GM18861 (cell line): ENCODE results near the gene ABCB1.

Source experiments
- ATAC-seq: cut with Tn5 transposase; IDR thresholded peaks from one replicate; pipeline ENCODE4 v1.9.1; 2021; ENCODE audit not compliant: unreplicated experiment

Gene ABCB1

DNA sequence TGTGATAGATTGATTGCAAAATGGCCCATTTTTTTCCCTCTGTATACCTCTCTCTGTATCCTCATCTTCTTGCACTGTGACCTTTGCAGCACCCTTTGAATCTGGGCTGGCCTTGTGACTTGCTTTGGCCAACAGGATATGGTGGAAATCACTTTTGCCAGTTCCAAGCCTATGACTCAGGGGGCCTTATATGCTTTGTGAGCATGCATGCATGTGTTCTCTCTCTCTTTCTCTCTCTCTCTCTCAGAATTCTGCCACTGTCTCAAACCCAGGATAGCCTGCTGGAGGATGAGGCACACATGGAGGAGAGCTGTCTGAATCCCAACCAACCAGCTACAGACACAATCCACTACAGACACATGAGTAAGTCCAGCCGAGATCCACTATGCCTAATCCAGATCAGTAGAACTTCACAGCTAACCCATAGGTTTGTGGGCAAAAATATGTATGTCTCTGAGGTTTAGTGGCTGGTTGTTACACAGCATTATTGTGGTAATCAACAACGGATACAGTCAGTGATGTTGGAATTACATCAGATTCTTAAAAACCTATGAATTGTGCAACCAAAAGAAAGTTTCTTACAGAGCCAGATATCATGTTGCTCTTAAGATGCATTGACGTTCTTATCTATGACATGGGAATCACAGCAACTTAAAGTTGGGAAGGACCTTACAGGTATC is 83.4 kb downstream of the ABCB1 start:
- no peak for ATAC-seq

DNA sequence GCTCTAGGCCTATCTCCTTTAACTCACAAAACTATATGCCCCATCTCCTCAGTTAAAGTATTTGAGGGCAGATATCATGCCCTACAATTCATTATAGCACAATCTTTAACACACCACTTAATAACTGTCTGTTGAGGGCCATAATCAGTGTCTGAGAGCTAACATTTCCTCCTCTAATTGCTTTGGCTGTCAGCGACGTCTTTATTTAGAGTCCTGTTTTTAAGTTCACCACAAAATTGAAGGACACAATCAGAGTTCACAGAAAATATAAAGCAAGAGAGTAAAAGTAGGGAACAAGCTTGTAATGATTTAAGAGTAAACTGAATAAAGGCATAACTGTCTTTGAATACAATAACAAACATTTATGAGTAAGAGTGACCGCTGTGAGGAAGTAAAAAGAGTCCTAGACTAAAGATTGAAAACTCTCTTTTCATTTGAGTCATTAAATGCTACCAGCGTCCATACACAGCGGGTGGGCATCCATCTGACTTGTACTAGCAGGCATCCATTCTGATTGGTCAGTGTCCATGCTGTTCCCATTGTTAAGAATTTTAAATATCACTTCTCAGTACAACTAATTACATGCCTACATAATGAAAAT is 86.8 kb downstream of the ABCB1 start:
- ATAC-seq, result no peak

DNA sequence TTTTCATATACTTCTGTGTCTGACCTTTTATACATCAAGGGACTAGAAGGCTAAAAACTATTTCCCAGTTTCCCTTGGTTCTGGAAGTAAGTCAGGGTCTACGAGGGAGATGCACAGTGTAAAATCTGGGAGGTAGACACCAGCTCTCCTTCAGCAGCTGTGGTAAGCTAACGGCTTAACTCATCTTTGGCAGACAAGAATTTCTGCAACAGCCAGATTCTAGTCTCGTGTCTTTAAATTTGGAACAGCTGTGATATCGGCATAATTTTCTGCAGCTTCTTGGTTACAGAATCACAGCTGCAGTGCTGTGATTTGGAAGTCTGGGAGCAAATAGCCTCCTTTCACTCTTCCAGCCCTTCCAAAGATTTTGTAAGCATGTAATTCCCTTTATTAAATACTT is 87.8 kb downstream of the ABCB1 start:
- no peak for ATAC-seq

DNA sequence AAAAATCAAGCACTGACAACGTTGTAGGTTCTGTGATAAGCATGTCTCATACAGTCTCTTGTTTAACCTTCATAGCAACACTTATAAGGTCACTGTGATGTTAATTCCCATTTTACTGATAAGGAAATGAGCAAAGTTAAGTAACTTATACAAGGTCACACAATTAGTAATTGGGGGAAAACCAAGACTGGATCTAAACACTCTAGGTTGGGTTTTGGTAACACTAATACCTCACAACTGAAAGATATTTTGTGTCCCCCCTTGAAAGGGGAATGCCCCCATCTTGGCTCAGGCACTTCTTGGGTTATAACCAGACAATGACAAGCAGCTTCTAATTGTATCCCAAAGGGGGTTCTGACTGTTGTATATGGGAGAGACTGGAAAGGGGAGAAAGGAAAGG is 89.2 kb downstream of the ABCB1 start:
- no peak for ATAC-seq

DNA sequence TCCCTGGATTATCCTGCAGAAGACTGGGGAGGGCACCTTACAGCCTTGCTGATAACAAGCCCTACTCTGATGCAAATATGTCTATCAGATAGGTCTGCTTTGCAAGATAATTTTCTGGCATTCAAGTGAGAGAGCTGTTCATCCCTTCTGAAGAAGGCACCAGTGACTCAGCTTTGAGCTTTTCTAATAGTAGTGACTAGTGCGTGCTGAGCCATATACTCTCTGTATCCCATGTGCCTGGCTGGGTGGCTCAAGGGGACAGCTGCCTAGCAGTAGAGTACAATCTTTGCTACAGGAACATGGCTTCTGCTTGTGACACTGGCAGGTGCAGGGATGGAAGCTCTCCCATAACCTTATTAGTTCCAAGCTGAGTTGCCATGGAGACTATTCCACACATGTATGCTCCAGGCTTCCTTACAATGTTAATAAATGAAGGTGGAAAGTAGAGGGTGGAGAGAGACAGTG is 90.2 kb downstream of the ABCB1 start:
- no peak for ATAC-seq

DNA sequence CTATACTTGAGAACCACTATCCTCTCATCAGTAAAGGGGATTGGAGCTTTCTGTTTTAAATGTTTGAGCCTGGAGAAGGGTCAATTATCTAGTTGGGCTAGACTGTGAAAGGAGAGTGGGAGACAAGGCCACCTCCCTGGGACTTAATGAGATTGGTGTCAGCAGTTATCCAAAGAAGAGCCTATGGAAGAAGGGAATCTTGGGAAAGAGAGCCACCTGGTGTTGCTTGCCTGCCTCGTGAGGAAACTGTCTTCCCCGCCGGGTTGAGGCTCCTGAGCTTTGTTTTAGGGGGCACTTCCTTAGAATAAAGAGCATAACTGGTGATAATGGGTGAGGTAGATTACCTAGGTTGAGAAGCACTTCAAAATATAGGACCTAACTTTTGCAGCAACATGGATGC is 93.2 kb downstream of the ABCB1 start:
- no peak for ATAC-seq

DNA sequence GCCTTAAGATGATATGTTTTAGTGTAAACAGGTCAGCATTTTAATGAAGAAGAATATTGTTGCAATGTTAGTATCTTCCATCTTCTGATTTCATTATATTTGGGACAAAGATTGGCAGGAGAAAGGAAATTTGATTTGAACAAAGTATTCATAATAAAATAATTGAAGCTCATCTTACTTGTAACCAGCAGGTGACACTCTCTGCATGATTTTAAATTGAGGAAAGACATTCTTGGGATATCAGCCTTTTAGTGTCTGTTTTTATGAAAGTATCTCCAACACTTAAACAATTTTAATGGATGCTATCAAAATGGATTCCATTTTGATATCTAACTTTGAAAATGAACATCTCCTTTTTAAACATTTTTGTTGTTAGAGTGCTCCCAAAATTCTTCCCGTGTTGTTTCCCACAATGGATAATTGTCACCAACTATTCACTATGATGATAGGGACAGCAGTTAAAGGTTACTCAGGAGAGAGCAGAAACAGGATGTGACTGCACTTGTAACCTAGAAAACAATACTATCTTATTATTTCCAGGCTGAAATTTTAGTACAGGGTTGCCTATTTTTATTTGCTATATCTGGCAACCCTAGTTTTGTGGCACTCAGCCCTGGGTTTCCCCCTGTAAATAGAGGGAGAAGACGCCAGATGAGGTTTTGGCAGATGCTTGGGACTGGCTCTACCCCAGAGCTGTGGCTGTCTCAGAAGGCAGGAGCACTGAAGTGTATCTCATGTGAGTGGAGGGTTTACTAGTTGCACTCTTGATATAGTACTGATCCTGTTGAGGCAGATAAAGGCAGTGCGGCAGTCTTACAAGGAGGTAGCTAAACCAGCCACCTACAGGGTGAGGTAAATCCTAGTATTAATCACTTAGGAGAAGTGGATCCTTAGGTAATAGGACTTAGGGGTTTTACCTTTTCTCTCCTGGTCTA is 94.2 kb downstream of the ABCB1 start:
- no peak for ATAC-seq

DNA sequence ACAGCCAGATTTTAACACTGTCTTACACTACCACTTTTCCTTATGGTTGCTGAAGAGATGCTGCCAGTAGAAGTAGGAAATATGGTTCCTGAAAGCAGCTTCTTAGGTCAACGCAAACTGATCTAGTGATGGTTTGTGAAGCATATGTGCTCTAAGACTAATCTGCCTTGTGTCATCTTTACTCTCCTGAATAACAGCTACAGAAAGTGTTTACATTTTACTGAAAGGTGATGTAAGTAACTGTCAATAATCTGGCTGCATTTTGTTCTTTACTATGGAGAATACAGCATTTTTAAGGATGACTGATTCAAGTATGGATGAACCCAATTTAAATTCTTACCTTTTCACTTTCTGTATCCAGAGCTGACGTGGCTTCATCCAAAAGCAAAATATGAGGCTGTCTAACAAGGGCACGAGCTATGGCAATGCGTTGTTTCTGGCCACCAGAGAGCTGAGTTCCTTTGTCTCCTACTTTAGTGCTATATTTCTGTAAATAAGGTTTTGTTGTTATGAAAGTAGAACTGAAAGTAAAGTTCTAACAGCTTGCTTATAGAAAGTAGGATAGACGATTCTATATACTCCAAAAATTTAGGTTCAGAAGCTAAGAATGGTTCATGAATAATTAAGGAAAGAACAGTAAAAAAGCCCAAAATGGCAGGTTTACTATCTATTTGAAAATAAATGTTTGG is 95.0 kb downstream of the ABCB1 start:
- no peak for ATAC-seq

DNA sequence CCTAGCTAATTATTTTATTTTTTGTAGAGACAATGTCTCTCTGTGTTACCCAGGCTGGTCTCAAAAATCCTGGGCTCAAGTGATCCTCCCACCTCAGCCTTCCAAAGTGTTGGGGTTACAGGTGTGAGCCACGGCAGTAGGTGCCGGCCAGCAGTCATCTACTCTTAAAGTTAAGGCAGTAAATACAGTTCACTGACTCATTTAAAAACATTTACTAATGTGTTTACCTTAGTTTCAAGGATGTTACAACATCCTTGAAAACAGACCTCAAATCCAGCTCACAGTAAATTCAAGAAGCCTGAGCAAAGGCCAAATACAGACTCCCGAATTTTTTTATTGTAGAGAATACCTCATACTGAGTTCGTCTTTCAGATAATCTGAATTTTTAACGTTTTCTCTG is 95.6 kb downstream of the ABCB1 start:
- no peak for ATAC-seq

DNA sequence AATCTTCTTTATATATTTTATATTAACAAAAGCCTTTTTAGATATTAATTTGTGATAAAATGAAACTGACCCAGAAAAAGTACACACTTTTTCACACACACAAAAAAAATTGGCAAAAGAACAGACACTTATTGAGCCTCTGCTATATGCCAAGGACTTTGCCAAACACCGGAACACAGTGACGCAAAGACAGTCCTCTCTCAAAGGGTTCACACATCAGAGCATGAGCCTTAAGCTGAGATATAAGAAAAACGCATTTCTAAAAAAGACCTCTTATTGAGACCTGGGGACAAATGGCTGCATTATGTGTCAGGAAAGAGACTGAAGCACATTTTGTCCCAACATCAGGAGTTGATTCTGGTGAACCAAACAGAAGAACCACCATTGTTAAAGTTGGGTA is 101.2 kb downstream of the ABCB1 start:
- ATAC-seq, result no peak

DNA sequence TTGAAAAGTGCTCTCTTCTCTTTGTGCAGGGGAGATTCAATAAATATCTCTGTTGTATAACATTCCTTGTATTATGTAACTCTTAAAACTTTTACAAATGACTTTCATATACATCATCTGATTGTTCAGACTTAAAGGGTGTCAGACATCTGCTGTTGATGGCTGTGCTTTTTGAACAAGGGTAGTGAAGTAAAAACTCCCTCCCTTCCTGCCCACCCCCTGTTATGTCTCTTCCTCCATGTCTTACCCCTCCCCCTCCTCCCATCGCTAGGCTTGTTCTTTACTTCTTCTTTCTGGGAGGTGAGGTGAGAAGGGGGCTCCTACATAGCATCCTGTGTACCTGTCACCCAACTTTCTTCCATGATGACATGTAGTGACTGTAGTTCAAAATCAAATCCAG is 101.8 kb downstream of the ABCB1 start:
- ATAC-seq, result no peak

DNA sequence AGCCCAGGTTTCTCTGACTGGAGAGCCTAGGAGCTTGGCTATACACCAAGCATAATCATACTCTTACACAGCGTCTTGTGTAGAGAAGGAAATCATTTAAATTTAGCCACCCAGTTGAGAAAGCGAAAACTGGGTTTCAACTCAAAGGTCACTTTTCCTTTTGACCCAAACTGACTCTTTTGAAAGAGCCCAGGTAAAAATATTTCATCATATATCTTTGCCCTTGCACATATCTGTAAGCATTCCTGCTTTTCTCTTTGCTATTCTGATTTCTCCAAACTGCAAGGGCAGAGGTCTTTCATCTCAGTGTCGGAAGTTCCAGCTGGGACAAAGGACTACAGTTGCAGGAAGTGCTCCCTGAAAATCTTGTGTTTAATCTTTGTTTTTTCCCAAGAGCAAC is 103.2 kb downstream of the ABCB1 start:
- ATAC-seq, result no peak

DNA sequence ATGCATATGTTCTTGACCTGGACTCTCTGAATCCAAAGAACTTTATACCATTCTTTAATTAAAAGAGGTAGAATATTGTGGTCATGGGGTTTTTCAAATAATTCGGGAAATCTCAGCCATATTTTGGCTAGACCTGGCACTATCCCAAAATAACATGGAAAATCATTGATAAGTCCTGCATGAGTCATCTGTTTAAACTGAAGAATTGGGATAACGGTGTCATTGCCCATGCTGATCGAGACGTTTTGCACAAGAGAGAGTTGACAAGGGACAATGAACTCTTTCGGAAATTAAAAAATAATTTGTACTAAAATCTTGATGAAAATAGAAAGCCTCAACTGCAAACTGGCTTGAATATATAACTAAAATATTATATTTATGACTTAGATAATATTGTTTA is 105.3 kb downstream of the ABCB1 start:
- no peak for ATAC-seq

DNA sequence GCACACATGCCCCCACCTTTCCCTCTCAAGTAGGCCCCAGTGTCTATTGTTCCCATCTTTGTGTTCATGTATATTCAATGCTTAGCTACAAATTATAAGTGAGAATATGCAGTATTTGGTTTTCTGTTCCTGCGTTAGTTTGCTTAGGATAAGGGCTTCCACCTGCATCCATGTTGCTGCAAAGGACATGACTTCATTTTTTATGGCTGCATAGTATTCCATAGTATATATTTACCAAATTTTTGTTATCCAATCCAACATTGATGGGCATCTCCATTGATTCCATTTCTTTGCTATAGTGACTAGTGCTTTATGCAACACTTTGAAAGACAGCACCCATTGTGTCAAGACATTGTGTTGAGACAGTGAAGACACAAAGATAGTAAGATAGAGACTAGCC is 106.2 kb downstream of the ABCB1 start:
- ATAC-seq, result no peak

DNA sequence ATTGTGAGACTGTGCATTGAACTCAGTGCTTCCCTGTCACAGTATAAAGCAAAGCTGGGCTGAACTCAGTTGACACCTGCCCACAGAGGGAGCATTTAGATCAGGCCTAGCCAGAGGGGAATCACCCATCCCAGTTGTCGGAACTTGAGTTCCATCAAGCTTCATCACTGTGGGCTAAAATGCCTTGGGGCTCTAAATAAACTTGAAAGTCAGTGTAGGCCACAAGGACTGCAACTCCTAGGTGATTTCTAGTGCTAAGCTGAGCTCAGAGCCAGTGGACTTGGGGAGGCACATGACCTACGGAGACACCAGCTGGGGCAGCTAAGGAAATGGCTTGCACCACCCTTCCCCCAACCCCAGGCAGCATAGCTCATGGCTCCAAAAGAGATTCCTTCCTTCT is 117.6 kb downstream of the ABCB1 start:
- no peak for ATAC-seq

DNA sequence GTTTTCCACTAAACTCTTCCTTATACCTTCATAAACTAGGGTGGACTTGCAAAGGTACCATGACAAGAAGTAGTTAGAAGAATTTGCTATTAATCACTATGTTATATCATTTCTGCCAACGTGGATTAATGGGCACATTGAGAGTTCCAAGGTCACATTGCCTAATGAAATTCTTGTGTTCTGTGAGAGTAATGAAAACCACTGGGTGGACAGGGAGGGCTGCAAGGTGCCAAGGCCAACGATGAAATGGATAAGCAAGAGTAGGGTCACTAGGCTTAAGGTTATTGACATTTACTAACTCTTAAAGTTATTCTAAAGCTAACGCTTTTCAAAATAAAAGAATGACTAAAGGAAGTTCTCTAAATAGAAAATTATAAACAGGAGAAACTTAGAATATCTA is 118.6 kb downstream of the ABCB1 start:
- ATAC-seq, result no peak

DNA sequence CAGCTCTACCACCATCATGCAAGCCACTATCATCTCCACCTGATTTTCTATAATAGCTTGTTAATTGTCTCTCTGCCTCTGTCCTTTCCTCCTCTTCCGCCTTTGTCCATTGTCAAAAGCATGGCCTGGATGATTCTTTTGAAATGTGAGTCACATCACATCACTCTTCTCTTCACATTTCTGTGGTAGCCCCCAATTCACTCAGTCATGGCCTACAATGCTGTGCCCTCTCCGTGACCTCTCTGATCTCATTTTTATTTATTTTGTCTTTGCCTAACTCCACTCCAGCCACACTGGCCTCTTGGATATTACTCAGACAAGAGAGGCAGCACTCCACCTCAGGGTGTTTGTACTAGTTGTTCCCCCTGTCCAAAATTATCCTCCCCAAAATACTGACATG is 120.3 kb downstream of the ABCB1 start:
- ATAC-seq, result no peak

DNA sequence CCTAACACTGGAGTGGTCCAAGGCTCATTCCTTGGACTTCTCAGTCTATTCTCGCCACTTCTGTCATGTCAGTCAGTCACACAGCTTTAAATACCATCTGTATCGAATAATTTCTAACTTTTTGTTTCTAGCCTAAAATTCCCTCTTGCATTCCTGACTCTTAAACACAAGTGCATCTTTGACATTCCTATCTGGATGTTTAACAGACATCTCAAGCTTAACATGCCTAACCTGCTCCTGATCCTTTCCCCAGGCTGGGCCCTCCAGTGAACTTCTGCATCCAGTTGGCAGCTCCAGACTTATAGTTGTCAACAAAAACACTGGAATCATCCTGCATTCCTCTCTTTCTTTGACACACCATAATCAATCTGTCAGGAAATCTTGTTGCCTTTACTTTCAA is 120.7 kb downstream of the ABCB1 start:
- no peak for ATAC-seq

DNA sequence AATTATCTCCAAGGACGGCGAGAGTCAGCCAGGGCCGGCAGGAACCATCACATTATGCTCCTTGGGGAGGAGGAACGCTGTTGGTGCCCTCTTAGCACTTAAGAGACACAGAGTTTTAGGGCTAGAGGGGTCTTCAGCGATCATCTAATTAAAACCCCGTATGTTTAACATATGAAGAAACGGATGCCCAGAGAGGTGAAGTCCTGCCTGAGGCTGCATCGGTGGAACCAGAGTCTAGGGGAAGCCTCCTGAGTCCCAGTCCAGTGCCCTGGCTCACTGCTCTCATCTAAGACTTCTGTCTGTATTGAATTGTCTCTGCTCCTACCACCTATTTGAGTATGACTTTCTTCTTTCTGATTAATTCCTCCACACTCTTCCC is 124.5 kb downstream of the ABCB1 start:
- no peak for ATAC-seq

DNA sequence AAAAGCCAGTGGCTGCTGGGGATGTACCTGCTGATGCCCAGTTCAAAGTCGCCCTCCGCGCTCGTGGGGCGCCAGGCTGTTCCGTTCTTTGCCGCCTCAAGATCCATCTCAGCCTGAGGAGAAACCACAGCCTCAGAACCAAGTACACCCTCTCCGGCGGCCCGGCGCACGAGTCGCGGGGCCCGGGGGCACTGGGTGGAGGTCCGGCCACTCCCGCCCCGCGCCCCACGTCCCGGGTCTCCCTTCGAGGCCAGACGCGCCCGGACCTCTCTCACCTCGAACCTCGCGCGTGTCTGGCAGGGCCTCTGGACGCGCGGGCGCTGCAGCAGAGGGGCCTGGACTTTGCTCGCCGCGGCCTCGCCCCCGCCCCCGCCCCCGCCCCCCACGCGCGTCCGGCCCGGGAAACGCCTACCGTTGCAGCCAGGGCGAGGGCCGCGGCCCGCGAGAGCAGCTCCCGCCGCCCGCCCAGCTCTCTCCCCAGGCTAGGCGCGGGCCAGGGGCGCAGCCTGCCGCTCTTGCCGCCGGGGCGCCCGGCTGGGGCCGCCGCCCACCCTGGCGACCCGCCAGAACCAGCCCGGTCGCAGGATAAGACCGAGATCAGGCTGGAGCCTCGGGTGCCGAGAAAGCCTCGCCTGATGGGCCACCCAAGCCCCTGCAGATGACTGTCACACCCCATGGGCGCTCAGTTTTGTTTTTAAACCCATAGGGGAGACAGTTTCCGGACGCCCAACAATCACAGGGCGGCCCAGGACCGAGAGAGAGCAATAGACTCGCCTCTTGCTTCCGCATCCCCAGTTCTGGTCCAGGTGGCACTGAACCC is 125.1 kb downstream of the ABCB1 start, which contains the start of gene ABCB4:
ABCB4 (minus strand) TSS at position 322 of the 820 bp plus-strand sequence; CDS start at position 107, 215 bp downstream.
- no peak for ATAC-seq
